Omental fat pad (tissue), 4 donors: ENCODE data around the gene GABARAPL2. TPM values are rescaled to one million over a fixed set of nuclear protein-coding genes. Genes with fewer than 3 reads are reported as not detected.
A peak's percentile ranks its signal among the peaks of the same experiment; 100 is the strongest.
"Not testable (repeated sequence)": the region's sequence is repeated elsewhere in the genome, so short reads cannot be mapped to it uniquely, and the experiment has no call there.

Source experiments
- ATAC-seq: fragments of 150-250 bp; one replicate; pipeline ENCODE4 v1.9.1; 2016; ENCODE audit warnings: mild to moderate bottlenecking, moderate library complexity; ENCODE audit not compliant: low FRiP score
- DNase-seq: peaks from one replicate; pipeline ENCODE4 v3.0.0-alpha.2; 2019; ENCODE audit warnings: low spot score
- CTCF ChIP-seq, 3 donors: fragments of 450-650 bp; IDR thresholded peaks; one replicate each; pipeline ENCODE4 v1.5.1; 2016 to 2017; ENCODE audit warnings: antibody characterized with exemption in 3 of 3, mild to moderate bottlenecking in 3 of 3, moderate library complexity in 2 of 3
- total RNA-seq, 4 donors: library from RNA; depleted of rRNA; stranded (reverse); fragments of >200 nt; gene quantifications; one replicate each; pipeline ENCODE4 v1.1.0, GENCODE V29; 2016

Gene GABARAPL2
- total RNA-seq, 4 donors from 2014 or later, result 76.9 to 119 (median 89.2) TPM

- TF ChIP-seq CTCF (IDR thresholded peaks at IDR 0.05), result no peak
- no peak for ATAC-seq
- no peak for DNase-seq
Observed at GRCh38 chr16:75541236-75541635, 24.9 kb upstream of the GABARAPL2 start.

- not testable (repeated sequence) for DNase-seq, ATAC-seq
Observed at GRCh38 chr16:75542462-75542861, 23.7 kb upstream of the GABARAPL2 start.

GRCh38 chr16:75545879-75546278 is 20.3 kb upstream of the GABARAPL2 start:
- ATAC-seq, DNase-seq: not testable (repeated sequence)

GRCh38 chr16:75546293-75546692 is 19.9 kb upstream of the GABARAPL2 start:
- no peak for TF ChIP-seq CTCF (IDR thresholded peaks at IDR 0.05)
- DNase-seq (no peak), ATAC-seq (no peak)

- ATAC-seq, DNase-seq: not testable (repeated sequence)
Observed at GRCh38 chr16:75548456-75548855, 17.7 kb upstream of the GABARAPL2 start.

GRCh38 chr16:75550211-75550662 is 15.9 kb upstream of the GABARAPL2 start:
- no peak for TF ChIP-seq CTCF (IDR thresholded peaks at IDR 0.05)
- DNase-seq, result no peak
- ATAC-seq, result peak; percentile 26

GRCh38 chr16:75552951-75553350 is 13.2 kb upstream of the GABARAPL2 start:
- ATAC-seq (no peak), DNase-seq (no peak)
- no peak for TF ChIP-seq CTCF (IDR thresholded peaks at IDR 0.05)

- peak; percentile 83 for ATAC-seq
- DNase-seq, result peak; percentile 64
- TF ChIP-seq CTCF (IDR thresholded peaks at IDR 0.05), result no peak
Observed at GRCh38 chr16:75555213-75555706, 10.9 kb upstream of the GABARAPL2 start.
